Measurements from ENCODE around the gene ERAL1.

DNA sequence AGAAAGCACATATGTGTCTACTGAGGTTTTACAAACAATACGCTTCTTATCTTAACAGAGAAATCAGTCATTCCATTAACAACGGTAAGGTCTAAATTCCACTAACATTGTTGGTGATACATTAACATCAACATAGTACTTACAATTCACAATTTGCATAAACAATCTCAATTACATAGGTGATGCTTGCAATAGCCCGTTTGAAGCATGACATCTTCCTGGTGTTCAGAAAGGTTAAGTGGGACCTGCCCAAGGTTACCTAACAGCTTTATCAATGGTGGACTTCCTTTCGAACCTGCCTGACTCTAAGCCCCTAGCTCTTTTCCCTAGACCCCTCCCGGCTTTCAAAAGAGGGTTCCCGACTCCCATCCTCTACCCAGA is 12.9 kb upstream of the ERAL1 start:
- TF ChIP-seq, protein P1, sequence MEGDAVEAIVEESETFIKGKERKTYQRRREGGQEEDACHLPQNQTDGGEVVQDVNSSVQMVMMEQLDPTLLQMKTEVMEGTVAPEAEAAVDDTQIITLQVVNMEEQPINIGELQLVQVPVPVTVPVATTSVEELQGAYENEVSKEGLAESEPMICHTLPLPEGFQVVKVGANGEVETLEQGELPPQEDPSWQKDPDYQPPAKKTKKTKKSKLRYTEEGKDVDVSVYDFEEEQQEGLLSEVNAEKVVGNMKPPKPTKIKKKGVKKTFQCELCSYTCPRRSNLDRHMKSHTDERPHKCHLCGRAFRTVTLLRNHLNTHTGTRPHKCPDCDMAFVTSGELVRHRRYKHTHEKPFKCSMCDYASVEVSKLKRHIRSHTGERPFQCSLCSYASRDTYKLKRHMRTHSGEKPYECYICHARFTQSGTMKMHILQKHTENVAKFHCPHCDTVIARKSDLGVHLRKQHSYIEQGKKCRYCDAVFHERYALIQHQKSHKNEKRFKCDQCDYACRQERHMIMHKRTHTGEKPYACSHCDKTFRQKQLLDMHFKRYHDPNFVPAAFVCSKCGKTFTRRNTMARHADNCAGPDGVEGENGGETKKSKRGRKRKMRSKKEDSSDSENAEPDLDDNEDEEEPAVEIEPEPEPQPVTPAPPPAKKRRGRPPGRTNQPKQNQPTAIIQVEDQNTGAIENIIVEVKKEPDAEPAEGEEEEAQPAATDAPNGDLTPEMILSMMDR (IDR thresholded peaks at IDR 0.05; ENCODE audit: poor library complexity), result no peak
- TF ChIP-seq EZH2 (IDR thresholded peaks at IDR 0.05; ENCODE audit: borderline replicate concordance), result no peak

Data from hepatocyte (in vitro differentiated cells).